HL-60/S4 (cell line): ENCODE data around the gene PAIP2.
"Not testable (repeated sequence)": the region's sequence is repeated elsewhere in the genome, so short reads cannot be mapped to it uniquely, and the experiment has no call there.

Experiments used
- in situ Hi-C: fragments of 300-500 bp; cut with MboI; formaldehyde crosslinking; loops from 2 replicates; pipeline ENCODE4 v1.14.3; 2022; ENCODE audit warnings: low sequenced_read_pairs

Gene PAIP2

GRCh38 chr5:139314276-139314675 lies 27.4 kb upstream of the PAIP2 start:
- in situ Hi-C loops = no loop called here

DNA sequence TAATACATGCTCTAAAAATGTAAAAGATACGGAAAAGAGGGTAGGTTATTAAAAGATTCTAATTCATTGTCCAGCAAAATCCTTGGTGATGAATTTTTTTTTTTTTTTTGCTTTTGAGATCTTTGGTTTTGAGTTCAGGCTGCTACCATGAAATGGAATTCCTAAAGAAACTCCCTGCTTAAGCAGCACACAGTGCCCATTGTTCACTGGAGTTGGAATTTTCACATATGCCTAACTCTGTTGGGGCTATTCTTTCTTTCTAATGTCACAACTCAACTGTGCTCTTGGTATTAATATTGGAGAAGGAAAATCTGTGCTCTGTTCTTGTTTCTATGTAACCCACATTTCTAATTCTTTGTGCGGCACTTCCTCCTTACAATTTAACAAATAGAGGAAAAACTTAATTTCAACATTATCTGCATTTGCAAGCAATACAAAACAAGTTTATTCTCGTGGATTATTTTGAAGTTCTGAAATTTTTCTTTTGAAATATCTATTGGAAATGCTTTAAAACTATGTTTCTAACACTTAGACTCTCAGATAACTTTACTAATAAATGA lies 26.5 kb upstream of the PAIP2 start:
- in situ Hi-C loops = no loop called here

- in situ Hi-C loops = no loop called here
Measured at GRCh38 chr5:139335811-139336210, 5.8 kb upstream of the PAIP2 start.

DNA sequence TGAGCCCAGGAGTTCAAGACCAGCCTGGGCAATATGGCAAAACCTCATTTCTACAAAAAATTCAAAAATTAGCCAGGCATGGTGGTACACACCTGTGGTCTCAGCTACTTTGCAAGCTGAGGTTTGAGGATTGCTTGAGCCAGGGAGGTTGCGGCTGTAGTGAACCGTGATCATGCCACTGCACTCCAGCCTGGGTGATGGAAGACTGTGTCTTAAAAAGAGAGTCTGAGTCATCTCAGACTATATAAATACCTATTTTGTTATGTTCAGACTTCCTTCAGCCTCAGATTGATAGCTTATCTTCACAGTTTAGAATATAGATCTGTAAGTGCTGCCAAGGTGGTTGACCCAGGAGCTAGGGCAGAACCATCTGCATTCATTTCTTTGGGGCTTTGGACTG lies 1.6 kb upstream of the PAIP2 start:
- in situ Hi-C loops = no loop called here

- in situ Hi-C loops = no loop called here
Measured at GRCh38 chr5:139341187-139341688, 416 bp upstream of the PAIP2 start.

DNA sequence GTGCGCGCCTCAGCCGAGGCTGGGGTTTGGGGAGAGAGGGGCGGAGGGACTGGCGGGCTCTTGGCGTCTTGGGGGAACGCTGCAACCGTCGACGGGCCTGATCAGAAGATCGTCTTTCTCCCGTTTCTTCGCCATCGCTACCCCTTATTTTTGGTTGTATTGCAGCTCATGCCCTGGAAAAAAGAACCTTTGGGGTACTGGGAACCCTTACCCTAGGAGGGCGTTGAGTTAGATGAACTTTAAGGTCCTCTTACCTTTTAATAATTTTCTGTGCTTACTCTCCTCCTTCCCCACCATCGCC lies 719 bp downstream of the PAIP2 start:
- in situ Hi-C loops = no loop called here

GRCh38 chr5:139343476-139343875 lies 1.8 kb downstream of the PAIP2 start:
- in situ Hi-C loops = no loop called here

- in situ Hi-C loops = no loop called here
Measured at GRCh38 chr5:139344177-139344576, 2.5 kb downstream of the PAIP2 start.

- in situ Hi-C loops = not testable (repeated sequence)
Measured at GRCh38 chr5:139345442-139345841, 3.8 kb downstream of the PAIP2 start.

GRCh38 chr5:139347863-139348262 lies 6.2 kb downstream of the PAIP2 start:
- in situ Hi-C loops = not testable (repeated sequence)

DNA sequence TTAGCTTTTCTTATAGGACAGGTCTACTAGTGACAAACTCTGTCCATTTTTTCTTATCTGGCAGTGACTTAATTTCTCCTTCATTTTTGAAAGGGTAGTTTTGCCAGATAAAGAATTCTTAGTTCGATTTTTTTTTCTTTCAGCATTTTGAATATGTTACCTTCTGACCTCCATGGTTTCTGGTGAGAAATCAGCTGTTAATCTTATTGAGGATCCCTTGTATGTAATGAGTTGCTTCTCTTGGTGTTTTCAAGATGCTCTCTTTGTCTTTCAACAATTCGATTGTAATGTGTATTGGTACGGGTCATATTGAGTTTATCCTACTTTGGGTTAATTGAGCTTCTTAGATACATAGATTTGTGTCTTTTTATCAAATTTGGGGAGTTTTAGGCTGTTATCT lies 12.5 kb downstream of the PAIP2 start:
- in situ Hi-C loops = no loop called here

DNA sequence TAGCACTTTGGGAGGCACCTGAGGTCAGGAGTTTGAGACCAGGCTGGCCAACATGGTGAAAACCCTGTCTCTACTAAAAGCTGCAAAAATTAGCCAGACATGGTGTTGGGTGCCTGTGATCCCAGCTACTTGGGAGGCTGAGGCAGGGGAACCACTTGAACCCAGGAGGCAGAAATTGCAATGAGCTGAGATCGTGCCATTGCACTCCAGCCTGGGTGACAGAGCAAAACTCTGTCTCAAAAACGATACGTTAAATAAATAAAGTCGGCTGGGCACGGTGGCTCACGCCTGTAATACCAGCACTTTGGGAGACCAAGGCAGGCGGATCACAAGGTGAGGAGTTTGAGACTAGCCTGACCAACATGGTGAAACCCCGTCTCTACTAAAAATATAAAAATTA lies 14.2 kb downstream of the PAIP2 start:
- in situ Hi-C loops = not testable (repeated sequence)

GRCh38 chr5:139358064-139358463 lies 16.4 kb downstream of the PAIP2 start:
- in situ Hi-C loops = no loop called here

GRCh38 chr5:139360384-139360783 lies 18.7 kb downstream of the PAIP2 start:
- in situ Hi-C loops = no loop called here

- in situ Hi-C loops = no loop called here
Measured at GRCh38 chr5:139361835-139362429, 20.3 kb downstream of the PAIP2 start.

GRCh38 chr5:139363937-139364336 lies 22.3 kb downstream of the PAIP2 start:
- in situ Hi-C loops = no loop called here

- in situ Hi-C loops = no loop called here
Measured at GRCh38 chr5:139364466-139364865, 22.8 kb downstream of the PAIP2 start.

- in situ Hi-C loops = no loop called here
Measured at GRCh38 chr5:139368613-139369012, 27.0 kb downstream of the PAIP2 start.

DNA sequence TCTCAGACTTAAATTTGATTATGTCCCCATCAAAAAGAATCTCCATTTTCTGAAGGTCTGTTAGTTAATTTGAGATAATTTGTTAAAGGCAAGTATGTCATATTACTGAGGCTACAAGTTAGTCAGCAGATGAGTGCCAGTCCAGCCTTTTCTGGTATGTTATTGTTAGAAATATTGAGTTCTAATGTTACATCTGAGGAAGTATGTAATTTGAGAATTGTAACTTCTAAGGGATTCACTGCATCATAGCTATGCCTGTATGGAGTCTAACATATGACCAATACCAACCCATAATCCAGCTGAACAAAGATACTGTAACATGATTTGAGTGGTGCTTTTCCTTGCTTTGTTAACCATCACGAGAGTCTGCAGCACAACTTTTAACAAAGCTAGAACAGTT lies 27.5 kb downstream of the PAIP2 start:
- in situ Hi-C loops = no loop called here

DNA sequence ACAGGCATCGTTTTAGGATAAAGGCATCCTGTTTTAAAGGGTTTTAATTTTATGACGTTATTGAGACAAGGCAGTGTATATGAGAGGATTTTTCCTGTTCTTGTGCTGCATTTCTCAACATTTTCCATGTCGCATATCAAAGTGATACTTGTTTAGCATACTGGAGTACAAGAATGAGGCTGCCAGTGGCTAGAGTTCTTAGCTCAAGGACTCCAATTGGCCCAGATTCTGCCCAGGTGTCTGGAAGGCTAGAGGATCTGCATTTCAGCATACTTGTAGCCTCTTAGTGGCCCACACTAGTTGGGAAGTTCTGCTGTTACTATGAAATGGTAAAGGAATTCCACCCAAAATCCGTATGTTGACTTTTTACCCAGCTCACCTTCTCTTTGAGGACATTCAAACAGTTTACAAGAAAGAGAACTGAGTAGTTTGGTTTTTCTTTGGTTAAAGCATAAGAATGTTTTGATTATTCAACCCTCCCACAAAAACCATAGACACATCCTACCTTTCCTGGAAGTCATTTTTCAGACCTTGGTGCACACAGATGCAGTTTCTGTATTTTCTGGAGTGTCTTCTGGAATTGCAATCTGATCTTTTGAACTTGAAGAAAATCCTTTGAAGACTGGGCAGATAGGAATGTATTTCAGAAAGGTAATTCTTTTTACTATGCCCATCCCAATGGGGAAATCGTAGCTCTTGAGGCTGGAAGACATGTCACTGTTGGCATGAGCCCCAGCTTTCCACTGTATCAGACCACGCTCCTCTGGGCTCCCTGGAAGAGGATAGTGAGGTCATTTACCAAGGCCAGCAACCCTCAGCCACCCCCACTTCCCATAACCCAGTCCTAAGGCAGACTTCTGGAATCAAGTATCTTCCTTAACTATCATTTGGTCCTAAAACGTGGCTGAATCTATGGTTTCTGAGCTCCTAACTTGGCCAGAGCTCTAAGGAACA lies 30.1 kb downstream of the PAIP2 start:
- in situ Hi-C loops = no loop called here

DNA sequence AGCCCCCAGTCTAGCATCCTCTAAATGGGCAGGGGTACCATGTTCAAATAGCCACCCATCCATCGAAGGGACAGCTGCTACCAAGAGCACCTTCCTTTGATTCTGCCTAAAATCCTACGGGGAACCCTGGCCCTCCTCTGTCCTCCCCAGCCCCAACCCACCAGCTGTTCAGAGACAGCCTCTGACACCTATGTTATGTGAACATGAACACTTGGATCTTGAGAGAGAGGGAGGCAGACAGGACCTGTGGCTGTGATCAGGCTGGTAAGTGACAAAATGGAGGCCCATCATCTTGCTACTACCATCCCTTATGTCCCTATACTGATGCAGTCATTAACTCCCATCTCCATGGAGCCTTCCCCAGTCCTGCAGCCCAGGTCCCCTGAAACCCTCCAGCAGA lies 33.3 kb downstream of the PAIP2 start:
- in situ Hi-C loops = no loop called here

GRCh38 chr5:139376364-139376763 lies 34.7 kb downstream of the PAIP2 start:
- in situ Hi-C loops = no loop called here
